ENCODE measurements around the gene B4GALNT3.

B4GALNT3 gene

GRCh38 chr12:460261-461230, 807 bp downstream of the B4GALNT3 start:
- no peaks in the 10 kb centered on the region for H3K36me3 Mint-ChIP-seq
- H3K4me3 Mint-ChIP-seq = peak overlapping the region; percentile 80
- H3K4me1 Mint-ChIP-seq = peaks cover 12% of the 10 kb centered on the region
- ATAC-seq = peak; percentile 64
- H3K27me3 Mint-ChIP-seq = peaks cover 53% of the 10 kb centered on the region
- H3K27ac Mint-ChIP-seq = peak overlapping the region; percentile 6
- H3K9me3 Mint-ChIP-seq = no peaks in the 10 kb centered on the region

GRCh38 chr12:461425-461824, 1.7 kb downstream of the B4GALNT3 start:
- ATAC-seq = no peak
- peak overlapping the region; percentile 6 for H3K27ac Mint-ChIP-seq
- no peaks in the 10 kb centered on the region for H3K9me3 Mint-ChIP-seq
- peaks cover 53% of the 10 kb centered on the region for H3K27me3 Mint-ChIP-seq
- peak overlapping the region; percentile 80 for H3K4me3 Mint-ChIP-seq
- peaks cover 12% of the 10 kb centered on the region for H3K4me1 Mint-ChIP-seq
- H3K36me3 Mint-ChIP-seq = no peaks in the 10 kb centered on the region

GRCh38 chr12:462936-463705, 3.4 kb downstream of the B4GALNT3 start:
- H3K27me3 Mint-ChIP-seq = peaks cover 49% of the 10 kb centered on the region
- no peak for ATAC-seq
- no peaks in the 10 kb centered on the region for H3K36me3 Mint-ChIP-seq
- H3K4me1 Mint-ChIP-seq = peaks cover 12% of the 10 kb centered on the region
- no peaks in the 10 kb centered on the region for H3K9me3 Mint-ChIP-seq
- H3K27ac Mint-ChIP-seq = no peak overlapping the region
- H3K4me3 Mint-ChIP-seq = no peak overlapping the region

- peaks cover 51% of the 10 kb centered on the region for H3K27me3 Mint-ChIP-seq
- H3K27ac Mint-ChIP-seq = no peak overlapping the region
- no peak overlapping the region for H3K4me3 Mint-ChIP-seq
- no peaks in the 10 kb centered on the region for H3K36me3 Mint-ChIP-seq
- no peaks in the 10 kb centered on the region for H3K9me3 Mint-ChIP-seq
- ATAC-seq = no peak
- H3K4me1 Mint-ChIP-seq = peaks cover 7% of the 10 kb centered on the region
Observed at GRCh38 chr12:464484-465267, 4.9 kb downstream of the B4GALNT3 start.

GRCh38 chr12:466039-466438, 6.3 kb downstream of the B4GALNT3 start:
- no peak for ATAC-seq
- Mint-ChIP-seq H3K9me3 (no peaks in the 10 kb centered on the region), H3K27ac (no peak overlapping the region), H3K27me3 (peaks cover 56% of the 10 kb centered on the region), H3K36me3 (no peaks in the 10 kb centered on the region), H3K4me1 (peaks cover 3% of the 10 kb centered on the region), H3K4me3 (no peak overlapping the region)

- H3K36me3 Mint-ChIP-seq = no peaks in the 10 kb centered on the region
- H3K4me3 Mint-ChIP-seq = no peak overlapping the region
- no peak for ATAC-seq
- H3K9me3 Mint-ChIP-seq = no peaks in the 10 kb centered on the region
- no peak overlapping the region for H3K27ac Mint-ChIP-seq
- peaks cover 49% of the 10 kb centered on the region for H3K27me3 Mint-ChIP-seq
- H3K4me1 Mint-ChIP-seq = no peaks in the 10 kb centered on the region
Observed at GRCh38 chr12:466762-467161, 7.0 kb downstream of the B4GALNT3 start.

- no peaks in the 10 kb centered on the region for H3K36me3 Mint-ChIP-seq
- no peaks in the 10 kb centered on the region for H3K9me3 Mint-ChIP-seq
- no peak overlapping the region for H3K27ac Mint-ChIP-seq
- peaks cover 45% of the 10 kb centered on the region for H3K27me3 Mint-ChIP-seq
- no peaks in the 10 kb centered on the region for H3K4me1 Mint-ChIP-seq
- H3K4me3 Mint-ChIP-seq = no peak overlapping the region
- no peak for ATAC-seq
Observed at GRCh38 chr12:467591-467990, 7.9 kb downstream of the B4GALNT3 start.

- Mint-ChIP-seq H3K4me3 (no peak overlapping the region), H3K36me3 (no peaks in the 10 kb centered on the region), H3K27me3 (peaks cover 45% of the 10 kb centered on the region), H3K9me3 (no peaks in the 10 kb centered on the region), H3K4me1 (no peaks in the 10 kb centered on the region), H3K27ac (no peak overlapping the region)
- ATAC-seq = no peak
Observed at GRCh38 chr12:468671-469389, 9.1 kb downstream of the B4GALNT3 start.

- H3K27ac Mint-ChIP-seq = no peak overlapping the region
- no peak for ATAC-seq
- H3K27me3 Mint-ChIP-seq = peaks cover 49% of the 10 kb centered on the region
- no peaks in the 10 kb centered on the region for H3K9me3 Mint-ChIP-seq
- H3K4me3 Mint-ChIP-seq = no peak overlapping the region
- no peaks in the 10 kb centered on the region for H3K4me1 Mint-ChIP-seq
- no peaks in the 10 kb centered on the region for H3K36me3 Mint-ChIP-seq
Observed at GRCh38 chr12:470133-470532, 10.4 kb downstream of the B4GALNT3 start.

- H3K9me3 Mint-ChIP-seq = no peaks in the 10 kb centered on the region
- no peak for ATAC-seq
- H3K4me1 Mint-ChIP-seq = no peaks in the 10 kb centered on the region
- no peak overlapping the region for H3K27ac Mint-ChIP-seq
- H3K36me3 Mint-ChIP-seq = no peaks in the 10 kb centered on the region
- H3K27me3 Mint-ChIP-seq = peaks cover 61% of the 10 kb centered on the region
- H3K4me3 Mint-ChIP-seq = no peak overlapping the region
Observed at GRCh38 chr12:473198-473597, 13.5 kb downstream of the B4GALNT3 start.

GRCh38 chr12:473863-474577, 14.3 kb downstream of the B4GALNT3 start:
- Mint-ChIP-seq H3K36me3 (no peaks in the 10 kb centered on the region), H3K9me3 (no peaks in the 10 kb centered on the region), H3K27ac (no peak overlapping the region), H3K4me1 (no peaks in the 10 kb centered on the region), H3K4me3 (no peak overlapping the region), H3K27me3 (peaks cover 59% of the 10 kb centered on the region)
- no peak for ATAC-seq

- no peak overlapping the region for H3K27ac Mint-ChIP-seq
- ATAC-seq = no peak
- H3K9me3 Mint-ChIP-seq = no peaks in the 10 kb centered on the region
- H3K4me3 Mint-ChIP-seq = no peak overlapping the region
- no peaks in the 10 kb centered on the region for H3K4me1 Mint-ChIP-seq
- no peaks in the 10 kb centered on the region for H3K36me3 Mint-ChIP-seq
- peaks cover 48% of the 10 kb centered on the region for H3K27me3 Mint-ChIP-seq
Observed at GRCh38 chr12:475286-475685, 15.5 kb downstream of the B4GALNT3 start.

GRCh38 chr12:479161-479560, 19.4 kb downstream of the B4GALNT3 start:
- Mint-ChIP-seq H3K27ac (no peak overlapping the region), H3K4me3 (no peak overlapping the region), H3K4me1 (no peaks in the 10 kb centered on the region), H3K9me3 (no peaks in the 10 kb centered on the region), H3K27me3 (peaks cover 44% of the 10 kb centered on the region), H3K36me3 (no peaks in the 10 kb centered on the region)
- ATAC-seq = no peak
